GM12878 (cell line): Measurements from ENCODE around the gene MGAT4B. TPM values are rescaled to one million over a fixed set of nuclear protein-coding genes. Genes with fewer than 3 reads are reported as not detected.

Source experiments
- BACH1 ChIP-seq: fragments of 450-650 bp; IDR thresholded peaks from 2 replicates; pipeline ENCODE4 v1.6.1; 2017; ENCODE audit warnings: mild to moderate bottlenecking, borderline replicate concordance
- CEBPB ChIP-seq, 2 experiments: fragments of 150-350 bp in 1 of 2; IDR thresholded peaks; 2 replicates each; pipeline ENCODE4 v1.6.1; 2012 to 2014; ENCODE audit warnings: low read depth in 2 of 2, low read length in 2 of 2, borderline replicate concordance in 1 of 2, inconsistent platforms in 1 of 2
- CREB1 ChIP-seq: IDR thresholded peaks from 2 replicates; pipeline ENCODE4 v1.6.1; 2012; ENCODE audit warnings: low read depth, mild to moderate bottlenecking, inconsistent platforms
- DPF2 ChIP-seq: fragments of 450-650 bp; IDR thresholded peaks from 2 replicates; pipeline ENCODE4 v1.6.1; 2017; ENCODE audit warnings: mild to moderate bottlenecking
- HDGF ChIP-seq: fragments of 450-650 bp; IDR thresholded peaks from 2 replicates; pipeline ENCODE4 v1.6.1; 2016; ENCODE audit warnings: antibody characterized with exemption
- LARP7 ChIP-seq: fragments of 450-650 bp; IDR thresholded peaks from 2 replicates; pipeline ENCODE4 v1.6.1; 2017; ENCODE audit warnings: mild to moderate bottlenecking
- MEF2B ChIP-seq: fragments of 450-650 bp; IDR thresholded peaks from 2 replicates; pipeline ENCODE4 v1.6.1; 2018; ENCODE audit warnings: mild to moderate bottlenecking, moderate library complexity; ENCODE audit not compliant: partially characterized antibody, poor library complexity, severe bottlenecking
- MTA2 ChIP-seq: fragments of 450-650 bp; IDR thresholded peaks from 2 replicates; pipeline ENCODE4 v1.6.1; 2016; ENCODE audit warnings: low read depth, mild to moderate bottlenecking, moderate library complexity
- MXI1 ChIP-seq: fragments of 150-350 bp; IDR thresholded peaks from 2 replicates; pipeline ENCODE4 v1.6.1; 2011; ENCODE audit warnings: low read depth, mild to moderate bottlenecking, inconsistent platforms, low read length, improper control_type of control experiment
- MYC ChIP-seq: IDR thresholded peaks from 2 replicates; pipeline ENCODE4 v1.6.1; 2011; ENCODE audit warnings: mild to moderate bottlenecking, low read length, moderate library complexity, inconsistent platforms; ENCODE audit not compliant: insufficient read depth, insufficient replicate concordance, insufficient read length, severe bottlenecking
- PML ChIP-seq: IDR thresholded peaks from 2 replicates; pipeline ENCODE4 v1.6.1; 2012; ENCODE audit warnings: low read length, inconsistent platforms
- POLR2AphosphoS2 ChIP-seq: IDR thresholded peaks from 2 replicates; pipeline ENCODE4 v1.6.1; 2011; ENCODE audit warnings: low read depth, mild to moderate bottlenecking, low read length, improper control_type of control experiment, moderate library complexity
- SMARCA5 ChIP-seq: fragments of 450-650 bp; IDR thresholded peaks from 2 replicates; pipeline ENCODE4 v1.6.1; 2017; ENCODE audit warnings: mild to moderate bottlenecking
- YY1 ChIP-seq: IDR thresholded peaks from 2 replicates; pipeline ENCODE4 v1.6.1; 2011; ENCODE audit warnings: low read depth, mild to moderate bottlenecking, low read length
- polyA plus RNA-seq, 11 experiments: library from polyadenylated mRNA; depleted of rRNA in 4 of 11; unstranded in 6 of 11; stranded (reverse) in 5 of 11; fragments of >200 nt; fragmentation: Nextera tagmentation in 4 of 11; fragmentation: Illumina TruSeq in 1 of 11; extraction: Ambion mirVana in 4 of 11; extraction: Trizol in 1 of 11; gene quantifications; 1 replicate in 1 of 11; 2 replicates in 10 of 11; pipeline versions ENCODE4 v1.2.1 to v1.2.3, GENCODE V29; 2011 to 2016; ENCODE audit warnings: inconsistent platforms in 2 of 11, missing spikeins in 2 of 11, low read depth in 1 of 11
- total RNA-seq, 4 experiments: library from RNA; depleted of rRNA in 3 of 4; stranded (reverse); fragments of >200 nt in 3 of 4; fragmentation: Illumina TruSeq in 1 of 4; extraction: Trizol in 1 of 4; gene quantifications; 2 replicates each; pipeline versions ENCODE4 v1.2.1 to v1.2.3, GENCODE V29; 2013 to 2021
- TF ChIP-seq, protein P1 (sequence below): IDR thresholded peaks from 2 replicates; pipeline ENCODE4 v1.6.1; 2011; ENCODE audit warnings: low read depth, low read length, improper control_type of control experiment, borderline replicate concordance
- TF ChIP-seq, protein P2 (sequence below): IDR thresholded peaks from 2 replicates; pipeline ENCODE4 v1.6.1; 2012; ENCODE audit warnings: improper control_type of control experiment, low read depth, low read length; ENCODE audit not compliant: insufficient replicate concordance
- TF ChIP-seq, protein P3 (sequence below): IDR thresholded peaks from 2 replicates; pipeline ENCODE4 v1.6.1; 2012; ENCODE audit warnings: low read depth, low read length, improper control_type of control experiment

The MGAT4B gene
- total and polyA plus RNA-seq, 10 of the 15 experiments (the other 5 are each of a cell fraction or from before 2014, with no cell fraction given), result 0.60 to 82.5 (median 34.4) TPM; not detected in 1

DNA sequence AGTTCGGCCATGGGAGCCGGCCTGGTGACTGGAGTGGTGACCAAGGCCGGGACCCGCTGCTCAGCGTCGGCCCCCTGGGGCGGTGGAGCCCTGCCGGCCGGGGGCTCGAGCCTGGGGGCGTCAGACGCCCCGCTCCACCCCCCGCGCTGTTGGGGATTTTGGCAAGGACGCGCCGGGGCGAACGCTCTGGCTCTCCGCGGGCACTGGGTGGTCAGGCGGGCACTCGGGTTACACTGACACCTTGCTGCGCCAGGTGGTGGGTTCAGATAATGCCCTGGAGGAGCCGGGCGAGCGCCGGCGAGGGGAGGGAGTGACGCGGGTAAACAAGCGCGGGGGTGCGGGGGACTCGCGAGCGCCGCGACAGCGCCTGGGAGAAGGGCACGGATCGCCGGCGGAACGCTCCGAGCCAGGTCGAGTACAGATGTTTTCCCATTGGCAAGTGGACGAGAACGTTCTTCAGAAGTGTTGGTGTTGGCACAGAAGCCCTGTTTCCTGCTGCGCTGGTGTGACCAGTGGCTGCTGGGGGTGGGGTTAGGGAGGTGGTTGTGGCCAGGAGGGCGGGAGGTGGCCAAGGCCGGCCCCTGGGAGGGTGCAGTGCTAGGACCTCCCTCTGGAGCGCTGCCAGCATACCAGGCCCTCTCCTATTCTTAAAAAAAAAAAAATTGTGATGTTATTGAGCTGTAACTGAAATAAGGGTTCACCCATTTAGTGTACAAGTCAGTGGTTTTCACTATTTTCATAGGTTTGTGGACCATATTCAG lies 14.8 kb upstream of the MGAT4B start (continued):
- TF ChIP-seq CEBPB (IDR thresholded peaks at IDR 0.05; ENCODE audit: borderline replicate concordance in 1 of 2, low read depth in 2 of 2, low read length in 2 of 2), result no peak
- TF ChIP-seq, protein P1, sequence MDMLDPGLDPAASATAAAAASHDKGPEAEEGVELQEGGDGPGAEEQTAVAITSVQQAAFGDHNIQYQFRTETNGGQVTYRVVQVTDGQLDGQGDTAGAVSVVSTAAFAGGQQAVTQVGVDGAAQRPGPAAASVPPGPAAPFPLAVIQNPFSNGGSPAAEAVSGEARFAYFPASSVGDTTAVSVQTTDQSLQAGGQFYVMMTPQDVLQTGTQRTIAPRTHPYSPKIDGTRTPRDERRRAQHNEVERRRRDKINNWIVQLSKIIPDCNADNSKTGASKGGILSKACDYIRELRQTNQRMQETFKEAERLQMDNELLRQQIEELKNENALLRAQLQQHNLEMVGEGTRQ, result no peak
- TF ChIP-seq, protein P2, sequence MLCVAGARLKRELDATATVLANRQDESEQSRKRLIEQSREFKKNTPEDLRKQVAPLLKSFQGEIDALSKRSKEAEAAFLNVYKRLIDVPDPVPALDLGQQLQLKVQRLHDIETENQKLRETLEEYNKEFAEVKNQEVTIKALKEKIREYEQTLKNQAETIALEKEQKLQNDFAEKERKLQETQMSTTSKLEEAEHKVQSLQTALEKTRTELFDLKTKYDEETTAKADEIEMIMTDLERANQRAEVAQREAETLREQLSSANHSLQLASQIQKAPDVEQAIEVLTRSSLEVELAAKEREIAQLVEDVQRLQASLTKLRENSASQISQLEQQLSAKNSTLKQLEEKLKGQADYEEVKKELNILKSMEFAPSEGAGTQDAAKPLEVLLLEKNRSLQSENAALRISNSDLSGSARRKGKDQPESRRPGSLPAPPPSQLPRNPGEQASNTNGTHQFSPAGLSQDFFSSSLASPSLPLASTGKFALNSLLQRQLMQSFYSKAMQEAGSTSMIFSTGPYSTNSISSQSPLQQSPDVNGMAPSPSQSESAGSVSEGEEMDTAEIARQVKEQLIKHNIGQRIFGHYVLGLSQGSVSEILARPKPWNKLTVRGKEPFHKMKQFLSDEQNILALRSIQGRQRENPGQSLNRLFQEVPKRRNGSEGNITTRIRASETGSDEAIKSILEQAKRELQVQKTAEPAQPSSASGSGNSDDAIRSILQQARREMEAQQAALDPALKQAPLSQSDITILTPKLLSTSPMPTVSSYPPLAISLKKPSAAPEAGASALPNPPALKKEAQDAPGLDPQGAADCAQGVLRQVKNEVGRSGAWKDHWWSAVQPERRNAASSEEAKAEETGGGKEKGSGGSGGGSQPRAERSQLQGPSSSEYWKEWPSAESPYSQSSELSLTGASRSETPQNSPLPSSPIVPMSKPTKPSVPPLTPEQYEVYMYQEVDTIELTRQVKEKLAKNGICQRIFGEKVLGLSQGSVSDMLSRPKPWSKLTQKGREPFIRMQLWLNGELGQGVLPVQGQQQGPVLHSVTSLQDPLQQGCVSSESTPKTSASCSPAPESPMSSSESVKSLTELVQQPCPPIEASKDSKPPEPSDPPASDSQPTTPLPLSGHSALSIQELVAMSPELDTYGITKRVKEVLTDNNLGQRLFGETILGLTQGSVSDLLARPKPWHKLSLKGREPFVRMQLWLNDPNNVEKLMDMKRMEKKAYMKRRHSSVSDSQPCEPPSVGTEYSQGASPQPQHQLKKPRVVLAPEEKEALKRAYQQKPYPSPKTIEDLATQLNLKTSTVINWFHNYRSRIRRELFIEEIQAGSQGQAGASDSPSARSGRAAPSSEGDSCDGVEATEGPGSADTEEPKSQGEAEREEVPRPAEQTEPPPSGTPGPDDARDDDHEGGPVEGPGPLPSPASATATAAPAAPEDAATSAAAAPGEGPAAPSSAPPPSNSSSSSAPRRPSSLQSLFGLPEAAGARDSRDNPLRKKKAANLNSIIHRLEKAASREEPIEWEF, result no peak
- TF ChIP-seq YY1, result peak; percentile 32; the same call in 1 of the 2 replicates
- peak; percentile 88; the same call in 1 of the 2 replicates for TF ChIP-seq POLR2AphosphoS2
- TF ChIP-seq CREB1, result 0 out of 2 replicates have a peak, but pooled peaks have one; percentile 23
- TF ChIP-seq MYC, result no peak
- peak; percentile 23 for TF ChIP-seq DPF2
- TF ChIP-seq SMARCA5, result 0 out of 2 replicates have a peak, but pooled peaks have one; percentile 1
- peak; percentile 54; the same call in 1 of the 2 replicates for TF ChIP-seq BACH1
- peak; percentile 87; the same call in 1 of the 2 replicates for TF ChIP-seq HDGF
- no peak for TF ChIP-seq MTA2
- TF ChIP-seq, protein P3, sequence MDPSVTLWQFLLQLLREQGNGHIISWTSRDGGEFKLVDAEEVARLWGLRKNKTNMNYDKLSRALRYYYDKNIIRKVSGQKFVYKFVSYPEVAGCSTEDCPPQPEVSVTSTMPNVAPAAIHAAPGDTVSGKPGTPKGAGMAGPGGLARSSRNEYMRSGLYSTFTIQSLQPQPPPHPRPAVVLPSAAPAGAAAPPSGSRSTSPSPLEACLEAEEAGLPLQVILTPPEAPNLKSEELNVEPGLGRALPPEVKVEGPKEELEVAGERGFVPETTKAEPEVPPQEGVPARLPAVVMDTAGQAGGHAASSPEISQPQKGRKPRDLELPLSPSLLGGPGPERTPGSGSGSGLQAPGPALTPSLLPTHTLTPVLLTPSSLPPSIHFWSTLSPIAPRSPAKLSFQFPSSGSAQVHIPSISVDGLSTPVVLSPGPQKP, result no peak
- peak; percentile 56; the same call in 1 of the 2 replicates for TF ChIP-seq LARP7
- peak; percentile 4; the same call in 1 of the 2 replicates for TF ChIP-seq PML
- no peak for TF ChIP-seq MEF2B
- TF ChIP-seq MXI1, result peak; percentile 58; the same call in 1 of the 2 replicates
